Measurements from ENCODE around the gene MAP4K5.

Gene MAP4K5

GRCh38 chr14:50395448-50395847 is 136.9 kb downstream of the MAP4K5 start:
- Histone ChIP-seq H4K20me1 (ENCODE audit: insufficient read depth, low read length) (no peaks in the 10 kb centered on the region), H3K9me3 (ENCODE audit: low read length) (no peaks in the 10 kb centered on the region), H3F3A (ENCODE audit: insufficient read depth, low read length) (no peaks in the 10 kb centered on the region), H3K4me3 (ENCODE audit: low read depth, low read length, poor library complexity, severe bottlenecking) (peak overlapping the region; percentile 84), H2AFZ (ENCODE audit: low read length) (no peak overlapping the region), H3K79me2 (ENCODE audit: insufficient read depth, low read length) (no peaks in the 10 kb centered on the region), H3K27ac (ENCODE audit: low read depth, low read length, poor library complexity, severe bottlenecking) (peak overlapping the region; percentile 26), H3K36me3 (ENCODE audit: insufficient read depth, low read length) (peaks cover 6% of the 10 kb centered on the region; the same call in 1 of the 2 replicates), H3K9ac (ENCODE audit: low read length) (peak overlapping the region; percentile 42), H3K4me1 (ENCODE audit: insufficient read depth, low read length, severe bottlenecking) (peaks cover 66% of the 10 kb centered on the region), H3K9me2 (ENCODE audit: low read depth, low read length) (no peaks in the 10 kb centered on the region), H3K4me2 (ENCODE audit: low read length) (peak overlapping the region; percentile 72), H3K27me3 (ENCODE audit: insufficient read depth, low read length) (no peaks in the 10 kb centered on the region)
- no peak for TF ChIP-seq CTCF (IDR thresholded peaks at IDR 0.05; ENCODE audit: low read length)
- TF ChIP-seq EZH2 (IDR thresholded peaks at IDR 0.05; ENCODE audit: borderline replicate concordance, low read length) = no peak

GRCh38 chr14:50394713-50395112 is 137.7 kb downstream of the MAP4K5 start:
- Histone ChIP-seq H3F3A (ENCODE audit: insufficient read depth, low read length) (no peaks in the 10 kb centered on the region), H4K20me1 (ENCODE audit: insufficient read depth, low read length) (no peaks in the 10 kb centered on the region), H3K36me3 (ENCODE audit: insufficient read depth, low read length) (peaks cover 6% of the 10 kb centered on the region; the same call in 1 of the 2 replicates), H3K4me3 (ENCODE audit: low read depth, low read length, poor library complexity, severe bottlenecking) (peak overlapping the region; percentile 84), H3K9me2 (ENCODE audit: low read depth, low read length) (no peaks in the 10 kb centered on the region), H3K27me3 (ENCODE audit: insufficient read depth, low read length) (no peaks in the 10 kb centered on the region), H3K4me2 (ENCODE audit: low read length) (peak overlapping the region; percentile 72), H3K9ac (ENCODE audit: low read length) (peak overlapping the region; percentile 42; the same call in 1 of the 2 replicates), H3K9me3 (ENCODE audit: low read length) (no peaks in the 10 kb centered on the region), H3K27ac (ENCODE audit: low read depth, low read length, poor library complexity, severe bottlenecking) (no peak overlapping the region), H2AFZ (ENCODE audit: low read length) (no peak overlapping the region), H3K4me1 (ENCODE audit: insufficient read depth, low read length, severe bottlenecking) (peaks cover 59% of the 10 kb centered on the region), H3K79me2 (ENCODE audit: insufficient read depth, low read length) (no peaks in the 10 kb centered on the region)
- TF ChIP-seq CTCF (IDR thresholded peaks at IDR 0.05; ENCODE audit: low read length) = no peak
- TF ChIP-seq EZH2 (IDR thresholded peaks at IDR 0.05; ENCODE audit: borderline replicate concordance, low read length) = no peak

GRCh38 chr14:50389668-50390441 is 142.5 kb downstream of the MAP4K5 start:
- H3K27ac ChIP-seq (ENCODE audit: low read depth, low read length, poor library complexity, severe bottlenecking) = no peak overlapping the region
- H4K20me1 ChIP-seq (ENCODE audit: insufficient read depth, low read length) = no peaks in the 10 kb centered on the region
- no peak overlapping the region for H3K4me2 ChIP-seq (ENCODE audit: low read length)
- H2AFZ ChIP-seq (ENCODE audit: low read length) = no peak overlapping the region
- H3K4me1 ChIP-seq (ENCODE audit: insufficient read depth, low read length, severe bottlenecking) = peaks cover 20% of the 10 kb centered on the region
- TF ChIP-seq CTCF (IDR thresholded peaks at IDR 0.05; ENCODE audit: low read length) (no peak), EZH2 (IDR thresholded peaks at IDR 0.05; ENCODE audit: borderline replicate concordance, low read length) (no peak)
- peaks cover 5% of the 10 kb centered on the region; the same call in 1 of the 2 replicates for H3K36me3 ChIP-seq (ENCODE audit: insufficient read depth, low read length)
- no peak overlapping the region for H3K9ac ChIP-seq (ENCODE audit: low read length)
- no peaks in the 10 kb centered on the region for H3F3A ChIP-seq (ENCODE audit: insufficient read depth, low read length)
- H3K79me2 ChIP-seq (ENCODE audit: insufficient read depth, low read length) = no peaks in the 10 kb centered on the region
- H3K9me2 ChIP-seq (ENCODE audit: low read depth, low read length) = no peaks in the 10 kb centered on the region
- no peak overlapping the region for H3K4me3 ChIP-seq (ENCODE audit: low read depth, low read length, poor library complexity, severe bottlenecking)
- no peaks in the 10 kb centered on the region for H3K27me3 ChIP-seq (ENCODE audit: insufficient read depth, low read length)
- H3K9me3 ChIP-seq (ENCODE audit: low read length) = no peaks in the 10 kb centered on the region

All from OCI-LY1 (cell line).